Endothelial cell of umbilical vein (primary cell): ENCODE results near the gene SYAP1. TPM values are rescaled to one million over a fixed set of nuclear protein-coding genes. Genes with fewer than 3 reads are reported as not detected.

Experiments used
- BruUV-seq: library from RNA; stranded (reverse); fragments of 400-500 nt; replicated peaks from 2 replicates; lab custom pipeline; 2021; lab: Mats Ljungman, UMichigan
- CTCF ChIA-PET: fragments of 300-600, 350-600 bp; sonication (Branson Sonifier 250); formaldehyde crosslinking; loops from one replicate; lab custom pipeline; 2021; ENCODE audit warnings: antibody characterized with exemption, inconsistent platforms; lab: Charles Lee
- POLR2A ChIA-PET: fragments of 300-600, 350-600 bp; sonication (Branson Sonifier 250); formaldehyde crosslinking; loops from one replicate; lab custom pipeline; 2021; ENCODE audit warnings: antibody characterized with exemption, inconsistent platforms; lab: Charles Lee
- DNase-seq: peaks from one replicate; pipeline ENCODE4 v3.0.0-alpha.2; 2011; ENCODE audit warnings: low read depth, low spot score
- FAIRE-seq: peaks from 2 replicates; lab custom pipeline; 2011; peaks lifted over from hg19 to GRCh38; lab: Jason Lieb, UNC
- H2AFZ ChIP-seq: 2 replicates; pipeline ENCODE4 v1.6.0; 2012; ENCODE audit warnings: low read depth, low read length, control low read depth, inconsistent platforms
- H3K27ac ChIP-seq: 2 replicates; pipeline ENCODE4 v1.5.1; 2011; ENCODE audit warnings: low read depth, mild to moderate bottlenecking, control low read depth, low read length, moderate library complexity; ENCODE audit not compliant: insufficient read depth
- H3K27me3 ChIP-seq, 2 experiments: 2 replicates each; pipeline versions ENCODE4 v1.6.0 to v1.6.1; 2011; ENCODE audit warnings: low read length in 2 of 2, mixed read lengths in 1 of 2; ENCODE audit not compliant: control insufficient read depth in 2 of 2, insufficient read depth in 2 of 2
- H3K36me3 ChIP-seq, 2 experiments: 2 replicates in 1 of 2; 3 replicates in 1 of 2; pipeline ENCODE4 v1.5.1; 2011; ENCODE audit warnings: low read length in 2 of 2, mild to moderate bottlenecking in 1 of 2, moderate library complexity in 1 of 2; ENCODE audit not compliant: control insufficient read depth in 2 of 2, insufficient read depth in 2 of 2; ENCODE audit errors: extremely low read depth in 1 of 2
- H3K4me1 ChIP-seq: 3 replicates; pipeline ENCODE4 v1.5.1; 2011; ENCODE audit warnings: mild to moderate bottlenecking, low read length; ENCODE audit not compliant: control insufficient read depth, insufficient read depth; ENCODE audit errors: extremely low read depth
- H3K4me2 ChIP-seq: 2 replicates; pipeline ENCODE4 v1.6.1; 2011; ENCODE audit warnings: low read length, control low read depth, mixed read lengths; ENCODE audit not compliant: insufficient read depth
- H3K4me3 ChIP-seq, 3 experiments: fragments of 200-600 bp in 1 of 3; sonication (generic), shearing (Covaris generic) in 1 of 3; replicated peaks in 1 of 3; 2 replicates each; pipeline ENCODE4 v1.5.1; 2011 to 2016; ENCODE audit warnings: control low read depth in 3 of 3, low read length in 3 of 3, mild to moderate bottlenecking in 2 of 3, inconsistent platforms in 1 of 3, low read depth in 1 of 3, moderate library complexity in 1 of 3; ENCODE audit not compliant: insufficient read depth in 1 of 3
- H3K79me2 ChIP-seq: 2 replicates; pipeline ENCODE4 v1.6.0; 2012; ENCODE audit warnings: low read length, inconsistent platforms; ENCODE audit not compliant: control insufficient read depth, insufficient read depth
- H3K9ac ChIP-seq: replicated peaks from 2 replicates; pipeline ENCODE3; 2011; ENCODE audit warnings: low read length, control low read depth; ENCODE audit not compliant: insufficient read depth; ENCODE audit errors: extremely low read depth
- H3K9me1 ChIP-seq: replicated peaks from 3 replicates; pipeline ENCODE4 v1.6.0; 2011; ENCODE audit warnings: mild to moderate bottlenecking, low read length; ENCODE audit not compliant: control insufficient read depth, insufficient read depth; ENCODE audit errors: extremely low read depth
- H3K9me3 ChIP-seq: replicated peaks from 2 replicates; pipeline ENCODE4 v1.5.1; 2012; ENCODE audit warnings: low read length, inconsistent platforms; ENCODE audit not compliant: control insufficient read depth, insufficient read depth
- H4K20me1 ChIP-seq: replicated peaks from 2 replicates; pipeline ENCODE3; 2011; ENCODE audit warnings: mild to moderate bottlenecking, low read length; ENCODE audit not compliant: control insufficient read depth, insufficient read depth; ENCODE audit errors: extremely low read depth
- EZH2 ChIP-seq: IDR thresholded peaks from 2 replicates; pipeline ENCODE4 v1.6.1; 2012; ENCODE audit warnings: borderline replicate concordance, low read depth, mild to moderate bottlenecking, moderate library complexity, low read length, inconsistent platforms; ENCODE audit not compliant: severe bottlenecking
- FOS ChIP-seq: IDR thresholded peaks from 2 replicates; pipeline ENCODE4 v1.6.1; 2011; ENCODE audit warnings: mild to moderate bottlenecking, low read length, moderate library complexity, borderline replicate concordance; ENCODE audit not compliant: insufficient read depth
- GATA2 ChIP-seq: IDR thresholded peaks from 2 replicates; pipeline ENCODE4 v1.7.0; 2011; ENCODE audit warnings: low read depth, mild to moderate bottlenecking, moderate library complexity, mixed read lengths, low read length; ENCODE audit not compliant: insufficient read length, insufficient read depth
- JUN ChIP-seq: IDR thresholded peaks from 2 replicates; pipeline ENCODE4 v1.6.1; 2011; ENCODE audit warnings: borderline replicate concordance, low read depth; ENCODE audit not compliant: insufficient read length, insufficient read depth
- MYC ChIP-seq: IDR thresholded peaks from one replicate; pipeline ENCODE4 v1.6.1; 2011; ENCODE audit warnings: mild to moderate bottlenecking, low read depth, low read length
- POLR2A ChIP-seq: IDR thresholded peaks from 2 replicates; pipeline ENCODE4 v1.6.1; 2012; ENCODE audit warnings: low read depth, mild to moderate bottlenecking, control low read depth, low read length
- POLR2AphosphoS5 ChIP-seq: IDR thresholded peaks from 2 replicates; pipeline ENCODE4 v1.6.1; 2012; ENCODE audit warnings: low read depth, mild to moderate bottlenecking, control low read depth, low read length, moderate library complexity; ENCODE audit not compliant: insufficient read depth
- dilution Hi-C: fragments of 300-500 bp; cut with MboI; formaldehyde crosslinking; loops from one replicate; pipeline ENCODE4 v1.15.0; 2019; ENCODE audit warnings: low sequenced_read_pairs; ENCODE audit not compliant: extremely low pct_ligation_motif_present
- intact Hi-C: fragments of 100-400 bp; cut with micrococcal nuclease; formaldehyde crosslinking; loops from one replicate; pipeline ENCODE4 v1.10.0; 2022
- polyA plus RNA-seq, 4 experiments: library from polyadenylated mRNA; depleted of rRNA in 3 of 4; stranded (reverse) in 3 of 4; unstranded in 1 of 4; fragments of >200 nt; gene quantifications; 2 replicates each; pipeline versions ENCODE4 v1.2.1 to v1.2.3, GENCODE V29; 2011 to 2012; ENCODE audit warnings: missing spikeins in 1 of 4
- total RNA-seq: library from RNA; stranded (reverse); gene quantifications from 2 replicates; pipeline ENCODE4 v1.2.3, GENCODE V29; 2021
- TF ChIP-seq, protein P1 (sequence below), 2 donors: IDR thresholded peaks; 1 replicate in 1 of 2; 2 replicates in 1 of 2; pipeline ENCODE4 v1.5.1; 2011; ENCODE audit warnings: low read length in 2 of 2, mild to moderate bottlenecking in 2 of 2, moderate library complexity in 2 of 2, control low read depth in 1 of 2, inconsistent platforms in 1 of 2, low read depth in 1 of 2; ENCODE audit not compliant: insufficient read depth in 1 of 2; ENCODE audit errors: extremely low read depth in 1 of 2
- TF ChIP-seq, protein P2 (sequence below): IDR thresholded peaks from 2 replicates; pipeline ENCODE4 v1.6.1; 2011; ENCODE audit not compliant: insufficient read depth, insufficient read length

The SYAP1 gene
- total and polyA plus RNA-seq, 2 donors (not counting 3 experiments of a cell fraction or from before 2014, with no cell fraction given) = 3.4 to 21.9 TPM

DNA sequence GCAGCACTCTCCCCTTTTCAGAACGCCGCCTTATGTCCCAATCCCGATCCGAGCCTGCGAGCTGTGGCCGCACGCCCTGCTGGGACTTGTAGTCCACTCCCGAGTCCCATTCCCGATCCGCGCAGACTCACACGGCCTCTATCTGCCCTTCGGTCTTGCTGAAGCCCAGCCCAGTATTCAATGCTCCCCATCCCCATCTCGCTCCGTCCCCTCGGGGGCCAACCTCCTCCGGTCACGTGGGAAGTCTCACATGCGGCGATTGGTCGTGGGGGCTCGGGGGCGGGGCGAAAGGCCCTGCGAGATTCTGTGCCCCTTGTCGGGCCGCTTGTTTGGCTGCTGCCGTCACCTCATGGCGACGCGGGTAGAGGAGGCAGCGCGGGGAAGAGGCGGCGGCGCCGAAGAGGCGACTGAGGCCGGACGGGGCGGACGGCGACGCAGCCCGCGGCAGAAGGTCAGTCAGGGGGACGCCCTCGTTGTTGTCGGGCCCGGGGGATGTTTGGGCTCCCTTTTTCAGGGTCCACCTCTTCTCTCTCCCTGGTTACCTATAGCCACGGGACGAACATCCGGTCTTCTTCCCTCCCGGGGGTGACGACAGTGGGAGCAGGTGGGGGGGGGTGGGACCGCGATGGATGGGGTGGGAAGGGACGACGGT is 66.9 kb downstream of the SYAP1 start, which contains the start of gene TXLNG:
Gene TXLNG (plus strand): TSS at position 328 of the 652 bp plus-strand sequence. CDS start 22 bp downstream, at position 350.
- DNase-seq (peak; percentile 99), FAIRE-seq (peak; percentile 99)
- CTCF ChIA-PET = no interaction called here
- H3K4me1 ChIP-seq = peaks cover 4% of the 10 kb centered on the region
- intact Hi-C loops (loop anchor here (1.0 to 5.0 kb wide), 3 partner anchors 15 to 86 kb away; partner anchors contain the start of genes RBBP7 and SYAP1), dilution Hi-C loops (no loop called here)
- peak within 1 kb of the TSS; percentile 82 for H3K4me2 ChIP-seq
- no peaks in the 10 kb centered on the region for H4K20me1 ChIP-seq
- POLR2A ChIA-PET = interaction anchor here (0.8 to 1.7 kb wide), 3 partner anchors 15 to 67 kb away, joined by 4 to 6 read pairs (median 5); partner anchors contain the start of gene SYAP1
- H3K36me3 ChIP-seq = no peaks in the 10 kb centered on the region
- H3K27ac ChIP-seq = peak within 1 kb of the TSS; percentile 76
- TF ChIP-seq GATA2 (no peak), MYC (no peak), JUN (no peak), POLR2A (no peak), EZH2 (no peak), POLR2AphosphoS5 (peak; percentile 54), FOS (no peak)
- TF ChIP-seq, protein P1, sequence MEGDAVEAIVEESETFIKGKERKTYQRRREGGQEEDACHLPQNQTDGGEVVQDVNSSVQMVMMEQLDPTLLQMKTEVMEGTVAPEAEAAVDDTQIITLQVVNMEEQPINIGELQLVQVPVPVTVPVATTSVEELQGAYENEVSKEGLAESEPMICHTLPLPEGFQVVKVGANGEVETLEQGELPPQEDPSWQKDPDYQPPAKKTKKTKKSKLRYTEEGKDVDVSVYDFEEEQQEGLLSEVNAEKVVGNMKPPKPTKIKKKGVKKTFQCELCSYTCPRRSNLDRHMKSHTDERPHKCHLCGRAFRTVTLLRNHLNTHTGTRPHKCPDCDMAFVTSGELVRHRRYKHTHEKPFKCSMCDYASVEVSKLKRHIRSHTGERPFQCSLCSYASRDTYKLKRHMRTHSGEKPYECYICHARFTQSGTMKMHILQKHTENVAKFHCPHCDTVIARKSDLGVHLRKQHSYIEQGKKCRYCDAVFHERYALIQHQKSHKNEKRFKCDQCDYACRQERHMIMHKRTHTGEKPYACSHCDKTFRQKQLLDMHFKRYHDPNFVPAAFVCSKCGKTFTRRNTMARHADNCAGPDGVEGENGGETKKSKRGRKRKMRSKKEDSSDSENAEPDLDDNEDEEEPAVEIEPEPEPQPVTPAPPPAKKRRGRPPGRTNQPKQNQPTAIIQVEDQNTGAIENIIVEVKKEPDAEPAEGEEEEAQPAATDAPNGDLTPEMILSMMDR (IDR thresholded peaks at IDR 0.05; ENCODE audit: extremely low read depth in 1 of 2, insufficient read depth in 1 of 2, low read depth in 1 of 2, low read length in 2 of 2) = no peak
- TF ChIP-seq, protein P2, sequence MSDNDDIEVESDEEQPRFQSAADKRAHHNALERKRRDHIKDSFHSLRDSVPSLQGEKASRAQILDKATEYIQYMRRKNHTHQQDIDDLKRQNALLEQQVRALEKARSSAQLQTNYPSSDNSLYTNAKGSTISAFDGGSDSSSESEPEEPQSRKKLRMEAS = peak; percentile 75
- no peaks in the 10 kb centered on the region for H3K9me1 ChIP-seq
- BruUV-seq = no TSS peak
- peaks cover 31% of the 10 kb centered on the region for H3K79me2 ChIP-seq
- peak within 1 kb of the TSS; percentile 61 to 89 (median 81) for H3K4me3 ChIP-seq
- H3K9me3 ChIP-seq = no peaks in the 10 kb centered on the region
- peak within 1 kb of the TSS; percentile 81 for H3K9ac ChIP-seq
- H2AFZ ChIP-seq = peak within 1 kb of the TSS; percentile 93
- H3K27me3 ChIP-seq = no peaks in the 10 kb centered on the region
